Superior temporal gyrus (tissue), 1 donor: ENCODE results near the gene OPCML.
"Not testable (repeated sequence)": the region's sequence is repeated elsewhere in the genome, so short reads cannot be mapped to it uniquely, and the experiment has no call there.

Experiments
- DNase-seq: peaks from one replicate; pipeline ENCODE4 v3.0.0-alpha.2; 2016; ENCODE audit errors: extremely low spot score

OPCML gene

DNA sequence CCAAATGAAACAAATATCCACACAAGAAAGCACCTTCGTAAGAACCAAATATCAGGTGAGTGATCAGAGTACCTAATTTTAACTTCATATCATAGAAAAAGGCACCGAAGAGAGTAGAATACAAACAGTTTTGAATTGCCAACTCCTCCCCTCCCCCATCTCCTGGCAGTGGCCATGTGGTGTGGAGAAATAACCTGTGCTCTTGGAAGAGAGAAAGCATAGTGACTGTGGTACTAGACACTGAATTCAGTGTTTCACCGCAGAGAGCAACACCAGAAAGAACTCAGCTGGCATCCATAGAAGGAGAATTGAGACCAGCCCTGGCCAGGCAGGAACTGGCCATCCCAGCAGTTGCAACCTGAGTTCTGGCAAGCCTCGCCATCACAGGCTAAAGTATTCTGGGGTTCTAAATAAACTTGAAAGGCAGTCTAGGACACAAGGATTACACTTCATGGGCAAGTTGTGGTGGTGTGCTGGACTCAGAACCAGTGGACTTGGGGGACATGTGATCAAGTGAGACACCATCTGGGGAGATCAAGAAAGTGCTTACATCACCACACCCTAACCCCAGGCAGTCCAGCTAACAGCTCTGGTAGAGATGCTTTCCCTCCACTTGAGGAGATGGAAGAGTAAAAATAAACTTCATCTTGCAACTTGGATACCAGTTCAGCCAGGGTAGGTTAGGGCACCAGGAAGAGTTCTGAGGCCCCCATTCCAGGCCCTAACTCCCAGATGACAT, 1158.7 kb downstream of the OPCML start:
- DNase-seq = no peak

GRCh38 chr11:132370114-132370513, 1162.2 kb downstream of the OPCML start:
- DNase-seq = not testable (repeated sequence)

DNA sequence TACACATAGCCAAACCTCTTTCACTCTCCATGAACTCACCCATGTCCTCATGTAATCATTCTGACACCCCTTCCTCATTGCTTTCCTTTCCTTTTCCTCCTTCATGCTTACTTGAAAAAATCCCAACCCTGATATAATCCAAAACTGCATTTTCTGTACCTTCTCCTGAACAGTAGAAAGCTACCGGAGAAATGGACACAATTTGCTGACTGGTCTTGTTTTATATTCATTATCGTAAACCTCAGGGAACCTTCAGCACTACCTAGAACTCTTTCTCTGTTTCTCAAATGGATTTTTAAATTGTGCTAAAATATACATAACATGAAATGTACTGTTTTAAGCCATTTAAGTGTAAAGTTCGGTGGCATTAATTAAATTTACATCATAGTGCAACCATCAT, 1165.0 kb downstream of the OPCML start:
- no peak for DNase-seq

GRCh38 chr11:132365650-132366049, 1166.7 kb downstream of the OPCML start:
- no peak for DNase-seq
